Panc1 (cell line): ENCODE data around the gene LRMDA.

Experiments used
- CTCF ChIP-seq: fragments of 450-650 bp; IDR thresholded peaks from 2 replicates; pipeline ENCODE4 v1.5.1; 2017; ENCODE audit warnings: mild to moderate bottlenecking
- REST ChIP-seq, 2 experiments: IDR thresholded peaks; 2 replicates each; pipeline ENCODE4 v1.6.1; 2011 to 2012; ENCODE audit warnings: low read depth in 2 of 2, control low read depth in 1 of 2, low read length in 1 of 2, mild to moderate bottlenecking in 1 of 2, moderate library complexity in 1 of 2; ENCODE audit not compliant: insufficient read depth in 1 of 2
- SIN3A ChIP-seq: IDR thresholded peaks from 2 replicates; pipeline ENCODE4 v1.6.1; 2012; ENCODE audit warnings: low read depth, mild to moderate bottlenecking, low read length, moderate library complexity, borderline replicate concordance; ENCODE audit not compliant: insufficient read depth

DNA sequence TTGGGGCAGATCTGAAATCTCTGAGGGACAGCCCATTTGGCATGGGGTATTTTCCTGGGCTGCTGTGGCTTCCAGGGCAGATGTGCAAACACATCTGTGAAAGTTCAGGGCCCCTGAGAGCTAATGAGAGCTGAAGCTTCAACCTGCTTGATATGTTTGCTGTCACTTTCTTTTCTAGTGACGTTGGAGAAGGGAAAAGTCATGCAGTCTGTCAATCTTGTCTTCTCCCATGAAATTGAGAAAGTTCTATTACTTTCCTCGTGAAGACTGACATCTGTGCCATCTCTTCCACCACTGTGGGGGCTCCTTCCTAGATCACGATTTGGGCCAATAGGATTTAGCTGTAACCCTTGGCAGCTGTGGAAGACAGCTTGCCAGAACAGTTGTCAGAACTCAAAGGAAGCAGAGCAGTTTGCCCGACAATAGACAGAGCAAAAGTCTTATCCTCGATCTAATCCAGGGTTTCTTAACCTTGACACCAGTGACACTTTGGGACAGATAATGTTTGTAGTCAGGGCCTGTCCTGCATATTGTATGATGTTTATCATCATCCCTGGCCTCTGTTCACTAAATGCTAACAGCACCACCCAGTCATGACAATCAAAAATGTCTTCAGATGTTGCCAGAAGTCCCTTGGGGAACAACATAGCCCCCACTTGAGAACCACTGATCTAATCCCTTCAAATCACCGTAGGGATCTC lies 586.5 kb downstream of the LRMDA start:
- TF ChIP-seq REST (IDR thresholded peaks at IDR 0.05; ENCODE audit: insufficient read depth in 1 of 2, low read depth in 2 of 2, low read length in 1 of 2), result no peak
- TF ChIP-seq SIN3A, result no peak
- TF ChIP-seq CTCF, result no peak
